Muscle of back (tissue), 11 donors: ENCODE data around the gene PRRT4. TPM values are rescaled to one million over a fixed set of nuclear protein-coding genes. Genes with fewer than 3 reads are reported as not detected.
A peak's percentile ranks its signal among the peaks of the same experiment; 100 is the strongest.

Source experiments
- DNase-seq, 3 donors: peaks; one replicate each; pipeline versions ENCODE4 v3.0.0 to v3.0.0-alpha.2; 2013
- polyA plus RNA-seq, 10 donors: library from polyadenylated mRNA; unstranded; fragments of 120-200 nt; gene quantifications; one replicate each; pipeline ENCODE4 v1.2.1, GENCODE V29; 2013; ENCODE audit not compliant: insufficient read length in 10 of 10

Gene PRRT4
- polyA plus RNA-seq, 10 donors, result 9.3 to 24.4 (median 17.3) TPM

GRCh38 chr7:128396357-128396756 is 34.9 kb upstream of the PRRT4 start:
- no peak for DNase-seq

GRCh38 chr7:128395748-128396147 is 34.3 kb upstream of the PRRT4 start:
- DNase-seq, result no peak

DNA sequence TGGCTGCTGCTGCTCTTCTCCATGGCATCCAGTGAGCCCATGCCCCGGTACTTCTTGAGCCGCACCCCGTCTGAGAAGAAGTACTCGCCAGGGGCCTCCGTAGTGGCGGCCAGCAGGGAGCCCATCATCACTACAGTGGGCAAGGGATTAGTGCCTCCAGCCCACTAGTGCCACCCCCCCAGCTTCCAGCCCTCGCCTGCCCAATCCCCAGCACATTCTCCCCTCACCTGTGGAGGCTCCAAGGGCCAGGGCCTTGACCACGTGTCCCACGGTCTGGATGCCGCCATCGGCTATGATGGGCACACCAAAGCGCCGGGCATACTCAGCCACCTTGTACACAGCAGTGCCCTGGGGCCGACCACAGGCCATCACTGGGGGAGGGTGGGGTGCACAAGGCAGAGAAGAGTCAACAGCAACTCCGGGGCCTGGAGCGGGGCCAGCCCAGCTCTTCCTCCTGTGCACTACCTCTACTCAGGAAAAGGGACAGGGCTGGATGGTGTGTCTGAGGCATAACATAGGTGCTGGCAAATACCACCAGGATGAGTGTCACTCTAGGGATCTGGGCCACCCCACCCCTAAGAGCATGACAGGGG is 33.5 kb upstream of the PRRT4 start:
- no peak for DNase-seq

DNA sequence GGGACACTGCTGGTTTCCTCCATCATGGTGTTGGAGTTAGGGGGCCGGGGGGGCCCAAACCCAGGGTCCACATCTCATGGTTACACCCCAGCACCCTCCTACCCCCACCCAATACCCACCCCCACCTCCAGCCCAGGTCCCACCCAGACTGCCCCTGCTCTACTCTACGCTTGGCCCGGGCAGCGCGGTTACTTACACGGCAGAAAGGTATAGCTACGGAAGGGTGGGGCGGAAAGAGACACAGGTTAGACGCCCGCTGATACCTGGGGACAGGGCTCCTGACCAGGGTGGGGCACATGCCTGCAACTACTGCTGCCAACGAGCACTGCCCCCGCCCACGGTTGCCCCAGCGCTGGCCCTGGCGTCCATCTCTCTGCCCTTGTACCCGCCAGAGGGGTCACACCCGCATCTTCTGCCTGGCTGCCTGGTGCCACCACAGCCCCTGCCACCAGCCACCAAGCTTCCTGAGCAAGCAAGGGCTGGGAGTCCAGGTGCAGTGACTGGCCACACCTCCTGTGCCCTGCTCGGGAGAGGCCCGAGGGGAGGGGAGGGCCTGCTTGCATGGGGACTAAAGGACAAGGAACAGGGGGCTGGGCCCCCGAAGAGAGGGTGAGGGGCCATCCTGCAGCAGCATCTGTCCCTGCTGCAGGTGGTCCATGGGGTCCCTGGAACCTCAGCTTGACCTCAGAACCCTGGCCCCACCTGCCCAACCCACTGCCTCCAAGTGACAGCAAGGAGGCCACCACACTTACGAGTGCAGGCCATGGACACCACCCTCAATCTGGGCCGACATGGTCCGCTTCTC is 32.2 kb upstream of the PRRT4 start:
- DNase-seq, result no peak

DNA sequence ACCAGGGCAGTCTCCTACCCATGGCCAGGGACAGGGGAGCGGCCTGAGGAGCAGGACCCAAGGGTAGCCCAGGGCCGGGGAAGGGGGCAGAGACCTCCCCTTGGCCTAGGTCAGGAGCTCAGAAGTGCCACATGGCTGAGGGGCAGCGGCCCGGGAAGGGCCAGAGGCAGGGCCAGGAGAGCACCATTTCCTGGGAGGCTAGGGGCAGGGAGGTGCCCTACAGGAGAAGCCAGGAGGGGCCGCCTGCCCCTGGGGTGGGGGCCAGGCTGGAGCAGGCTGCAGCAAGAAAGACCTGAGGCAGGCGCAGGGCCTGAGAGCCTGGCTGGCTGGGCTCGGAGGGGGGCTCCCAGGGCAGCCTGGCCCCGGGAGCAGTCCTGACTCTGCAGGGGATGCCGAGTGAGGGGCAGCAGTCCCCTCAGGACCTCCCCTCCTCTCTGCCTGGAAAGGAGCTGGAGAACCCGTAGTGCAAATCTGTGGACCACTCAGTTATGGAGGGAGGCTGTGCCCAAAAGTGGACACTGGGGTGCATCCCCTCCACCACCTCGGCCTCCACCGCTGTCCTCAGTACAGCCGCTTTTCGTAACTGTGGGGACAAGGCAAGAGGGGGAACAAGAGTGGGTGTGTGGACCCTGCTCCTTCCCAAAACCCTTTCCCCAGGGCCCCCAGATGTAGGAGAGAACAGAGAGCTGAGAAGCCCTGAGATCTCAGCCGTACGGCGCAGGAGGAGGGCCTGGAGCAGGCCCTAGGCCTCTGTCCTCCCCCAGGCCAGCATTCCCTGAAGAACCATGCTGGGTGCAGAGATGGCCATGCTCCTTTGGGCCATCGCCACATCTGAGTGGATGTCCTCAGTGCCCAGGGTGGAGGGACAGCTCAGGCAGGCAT is 31.2 kb upstream of the PRRT4 start:
- no peak for DNase-seq

GRCh38 chr7:128391805-128392204 is 30.3 kb upstream of the PRRT4 start:
- DNase-seq, result no peak

DNA sequence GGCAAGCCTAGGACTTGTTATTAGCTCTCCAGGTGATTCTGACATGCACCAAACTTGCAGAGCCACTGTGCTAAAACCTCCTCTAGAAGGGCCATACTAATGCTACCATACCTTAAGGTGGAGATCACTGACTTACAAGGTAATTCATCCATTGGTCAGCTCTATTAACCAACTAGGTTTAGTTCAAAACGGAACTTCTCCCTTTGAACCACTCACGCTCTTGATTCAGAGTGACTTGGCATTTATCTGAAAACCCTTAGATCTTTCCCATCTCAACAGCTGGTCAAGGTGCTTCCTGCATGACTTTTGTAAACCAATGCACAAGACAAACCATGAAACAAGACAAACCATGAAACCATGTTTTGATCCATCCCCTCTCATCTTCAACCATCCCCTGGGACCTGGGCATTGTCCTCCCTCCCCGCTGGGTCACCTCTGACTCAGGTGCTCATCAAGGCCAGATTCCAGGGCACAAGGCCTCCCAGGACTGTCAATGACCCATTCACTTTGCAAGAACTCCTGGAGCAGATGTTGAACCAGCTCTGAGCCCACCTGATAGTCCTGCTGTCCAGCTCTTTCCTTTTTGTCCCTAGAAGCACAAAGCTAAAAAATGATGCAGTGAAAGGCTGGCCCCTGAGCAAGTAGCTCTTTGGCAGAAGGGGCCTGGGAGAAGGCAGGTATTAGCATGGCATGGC is 29.5 kb upstream of the PRRT4 start:
- no peak for DNase-seq

DNA sequence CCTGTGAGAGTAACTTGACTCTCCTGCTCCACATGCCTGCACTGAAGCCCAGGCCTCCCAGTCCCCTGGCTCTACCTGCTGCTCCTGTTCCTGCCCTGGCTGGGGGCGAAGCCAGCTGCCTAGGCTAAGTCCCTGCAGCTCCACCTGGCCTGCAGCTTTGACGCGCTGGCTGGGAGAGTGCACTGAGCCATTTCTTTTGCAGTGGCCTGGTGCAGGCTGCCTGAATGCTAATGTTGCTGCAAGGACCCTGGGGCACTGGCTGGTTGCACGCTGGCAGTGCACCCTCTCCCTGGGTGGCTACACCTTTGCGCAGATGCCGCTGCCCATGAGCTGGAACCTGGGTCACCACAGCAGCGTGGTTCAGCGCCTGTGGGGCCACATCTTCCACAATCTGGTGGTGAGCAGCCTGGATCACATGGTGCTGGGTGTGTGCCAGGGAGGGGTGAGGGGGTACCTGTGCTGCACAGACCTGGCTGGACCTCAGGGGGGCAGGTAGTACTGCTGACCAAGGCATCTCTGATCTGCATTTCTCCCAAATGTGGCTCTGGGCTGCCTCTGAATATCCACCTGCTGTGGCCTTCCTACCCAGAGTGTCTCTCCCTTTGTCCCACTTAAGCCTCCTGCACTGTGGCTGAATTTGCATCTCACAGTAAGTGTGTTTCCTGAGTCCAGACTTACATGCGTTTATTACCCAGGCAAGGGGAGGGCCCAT is 28.3 kb upstream of the PRRT4 start:
- DNase-seq, result no peak

DNA sequence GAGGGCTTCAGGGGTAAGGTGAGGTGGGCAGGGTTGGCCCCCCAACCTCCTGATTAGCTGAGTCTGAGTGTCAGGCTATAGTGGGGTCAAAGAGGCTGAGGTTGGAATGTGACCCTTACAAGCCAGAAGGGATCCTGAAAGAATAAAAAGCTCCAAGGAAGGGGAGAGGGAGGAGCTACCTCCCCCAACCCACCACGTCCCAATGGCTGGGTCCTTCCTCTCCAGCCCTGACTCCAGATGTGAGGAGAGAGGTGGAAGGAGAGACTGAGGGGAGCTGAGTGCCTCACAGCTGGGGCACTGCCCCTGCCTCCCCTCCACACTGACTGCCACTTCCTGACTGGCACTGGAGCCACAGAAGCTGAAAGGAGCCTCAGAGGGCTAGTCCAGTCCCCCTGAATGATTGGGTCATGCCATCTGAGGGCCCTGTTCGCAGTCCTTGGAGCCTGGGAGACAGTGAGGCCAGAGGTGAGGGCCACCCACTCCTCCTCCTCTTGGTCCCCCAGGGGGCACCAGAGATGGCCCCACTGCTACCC is 27.7 kb upstream of the PRRT4 start:
- DNase-seq, result no peak

DNA sequence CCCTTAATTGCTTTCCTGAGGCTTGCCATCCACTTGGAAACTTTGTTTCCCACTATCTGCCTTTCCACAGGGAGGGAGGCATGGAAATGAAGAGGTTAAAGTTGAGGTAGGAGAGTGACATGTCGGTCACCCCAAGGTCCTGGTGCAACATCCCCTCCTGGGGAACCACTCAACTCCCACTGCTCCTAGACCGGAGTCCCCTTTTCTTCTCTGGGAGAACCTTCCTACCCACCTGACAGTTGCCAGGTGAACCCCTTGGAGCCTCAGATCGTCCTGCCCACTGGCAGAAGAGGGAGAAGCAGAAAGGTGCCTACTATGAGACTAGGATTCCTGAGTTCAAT is 26.6 kb upstream of the PRRT4 start:
- no peak for DNase-seq

DNA sequence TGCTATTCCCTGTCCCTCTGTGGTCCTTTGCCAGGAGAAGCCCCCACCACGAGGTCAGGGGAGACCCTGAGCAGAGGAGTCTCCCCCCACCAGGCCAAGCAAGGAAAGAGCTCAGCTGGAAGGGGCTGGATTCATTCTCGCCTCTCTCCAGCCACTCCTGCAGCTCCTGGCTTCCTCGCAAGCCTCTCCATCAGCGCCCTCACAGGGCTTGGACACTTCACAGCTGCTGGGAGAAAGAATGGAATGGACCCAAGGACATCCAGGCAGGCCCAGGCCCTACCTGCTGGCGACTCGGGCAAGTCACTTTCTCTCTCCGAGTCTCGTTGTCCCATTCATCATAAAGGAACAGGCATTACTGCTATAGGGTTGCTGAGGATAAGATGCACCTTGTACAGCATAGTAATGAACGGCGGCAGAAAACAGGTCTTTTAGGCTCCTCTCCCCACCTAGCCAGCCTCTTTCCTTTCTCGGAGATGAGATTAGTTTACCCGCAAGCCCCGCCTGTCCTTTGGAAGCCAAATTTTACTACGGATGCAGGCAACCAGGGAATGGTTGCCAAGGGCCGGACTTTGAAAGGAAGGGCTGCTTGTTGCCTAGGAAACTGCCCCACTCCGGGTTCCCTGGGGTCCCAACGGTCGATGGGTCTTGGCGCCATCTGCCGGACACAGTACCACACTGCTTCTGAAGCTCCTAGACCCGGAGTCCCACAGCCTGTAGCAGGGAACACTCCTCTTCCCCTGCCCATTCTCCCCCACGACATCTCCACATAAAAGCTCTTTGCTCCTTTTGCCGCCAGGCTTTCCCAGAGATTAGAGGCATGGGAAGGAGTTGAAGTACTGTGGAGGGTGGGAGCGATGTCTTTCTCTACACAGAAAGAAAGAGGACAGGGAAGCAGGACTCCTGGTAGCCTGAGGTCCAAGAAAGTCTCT is 26.0 kb upstream of the PRRT4 start:
- DNase-seq, result peak; percentile 70 to 90 (median 86)

DNA sequence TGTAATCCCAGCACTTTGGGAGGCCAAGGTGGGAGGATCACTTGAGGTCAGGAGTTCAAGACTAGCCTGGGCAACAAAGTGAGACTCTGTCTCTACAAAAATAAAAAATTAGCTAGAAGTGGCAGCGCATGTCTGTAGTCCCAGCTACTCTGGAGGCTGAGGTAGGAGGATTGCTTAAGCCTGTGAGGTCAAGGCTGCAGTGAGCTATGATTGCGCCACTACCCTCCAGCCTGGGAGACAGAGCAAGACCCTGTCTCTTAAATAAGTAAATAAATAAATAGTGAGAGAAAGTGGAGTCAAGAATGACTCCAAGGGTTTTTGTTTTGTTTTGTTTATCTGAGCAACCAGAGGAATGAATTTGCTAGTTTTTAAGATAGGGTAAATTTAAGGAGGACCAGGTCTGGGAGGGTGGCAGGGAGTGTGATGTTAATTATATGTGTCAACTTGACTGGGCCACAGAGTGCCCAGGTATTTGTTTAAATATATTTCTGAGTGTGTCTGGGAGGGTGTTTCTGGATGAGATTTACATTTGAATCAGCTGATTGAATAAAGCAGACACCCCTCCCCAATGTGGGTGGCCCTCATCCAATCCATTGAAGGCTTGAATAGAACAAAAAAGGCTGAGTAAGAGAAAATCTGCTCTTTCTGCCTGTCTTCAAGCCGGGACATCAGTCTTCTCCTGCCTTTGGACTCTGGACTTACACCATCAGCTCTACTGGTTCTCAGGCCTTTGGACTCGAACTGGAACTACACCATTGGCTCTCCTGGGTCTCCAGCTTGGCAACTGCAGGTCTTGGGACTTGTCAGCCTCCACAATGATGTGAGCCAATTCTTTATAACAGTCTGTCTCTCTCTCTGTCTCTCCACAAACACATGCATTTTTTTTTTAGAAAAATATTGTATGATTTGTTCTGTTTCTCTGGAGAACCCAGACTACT is 24.8 kb upstream of the PRRT4 start:
- no peak for DNase-seq

DNA sequence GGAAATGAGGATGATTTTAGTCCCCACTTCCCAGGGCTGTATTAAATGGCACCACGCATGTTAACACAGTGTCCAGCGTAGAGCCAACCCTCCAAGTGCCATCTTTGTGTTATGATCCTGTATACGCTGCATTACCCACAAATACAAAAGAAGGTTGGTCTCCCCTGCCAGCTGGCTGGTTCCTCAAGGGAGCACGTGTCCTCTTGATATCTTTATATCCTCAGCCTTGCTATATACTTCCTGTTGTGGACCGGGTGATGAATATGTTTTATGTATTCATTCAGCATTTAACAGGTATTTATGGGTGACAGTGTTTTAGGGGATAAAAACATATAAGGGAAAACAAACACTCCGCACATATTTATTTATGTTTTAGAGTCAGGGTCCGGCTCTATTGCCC is 23.2 kb upstream of the PRRT4 start:
- no peak for DNase-seq

DNA sequence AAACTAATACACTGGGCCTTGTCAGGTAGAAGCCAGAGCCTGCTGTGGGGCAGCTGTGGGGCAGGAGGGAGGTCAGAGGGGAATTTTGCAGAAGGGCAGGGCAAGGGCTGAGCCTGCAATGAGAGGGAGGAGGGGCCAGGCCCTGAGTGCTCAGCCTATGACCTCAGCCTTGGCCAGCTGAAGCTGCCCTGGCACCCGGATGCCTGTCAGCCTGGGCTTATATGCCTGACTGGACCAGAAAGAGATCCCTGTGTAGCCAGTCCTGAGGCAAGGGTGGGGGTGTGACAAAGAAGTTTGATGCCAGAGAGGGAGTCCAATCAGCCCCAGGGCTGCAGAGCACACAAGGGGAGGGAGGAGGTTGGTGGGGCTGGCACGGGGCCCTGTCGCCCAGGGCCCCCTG is 22.3 kb upstream of the PRRT4 start:
- no peak for DNase-seq

DNA sequence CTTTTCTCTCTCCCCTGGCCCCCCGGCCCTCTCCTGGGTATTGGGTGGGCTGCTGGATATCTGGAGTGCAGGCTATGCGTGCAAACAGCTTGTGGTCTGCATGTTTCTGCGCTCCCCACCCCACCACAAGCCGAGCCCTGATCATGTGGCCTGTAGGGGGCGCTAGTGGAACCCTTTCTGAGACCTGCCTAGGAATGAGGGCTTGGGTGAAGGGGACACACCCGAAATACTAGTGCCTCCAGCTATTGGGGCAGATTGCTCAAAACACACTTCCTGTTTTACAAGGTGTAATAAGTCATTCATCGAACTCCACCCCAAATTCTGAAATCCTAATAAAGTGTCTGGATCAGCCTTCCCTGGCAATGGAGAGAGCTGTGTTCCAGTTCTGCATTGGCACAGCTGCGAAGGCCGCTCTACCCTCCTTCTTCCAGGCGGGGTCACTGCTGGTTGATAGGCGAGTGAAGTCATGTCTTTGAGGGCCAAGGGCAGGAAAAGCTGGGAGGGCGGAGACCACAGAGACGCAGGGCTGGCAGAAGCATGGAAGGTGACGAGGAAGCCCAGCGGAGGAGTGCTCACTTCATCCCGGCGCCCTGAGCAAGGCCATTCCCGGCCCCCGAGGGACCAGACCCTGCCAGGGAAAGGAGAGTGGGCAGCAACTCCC is 19.8 kb upstream of the PRRT4 start:
- no peak for DNase-seq

GRCh38 chr7:128380483-128381106 is 19.1 kb upstream of the PRRT4 start:
- no peak for DNase-seq

DNA sequence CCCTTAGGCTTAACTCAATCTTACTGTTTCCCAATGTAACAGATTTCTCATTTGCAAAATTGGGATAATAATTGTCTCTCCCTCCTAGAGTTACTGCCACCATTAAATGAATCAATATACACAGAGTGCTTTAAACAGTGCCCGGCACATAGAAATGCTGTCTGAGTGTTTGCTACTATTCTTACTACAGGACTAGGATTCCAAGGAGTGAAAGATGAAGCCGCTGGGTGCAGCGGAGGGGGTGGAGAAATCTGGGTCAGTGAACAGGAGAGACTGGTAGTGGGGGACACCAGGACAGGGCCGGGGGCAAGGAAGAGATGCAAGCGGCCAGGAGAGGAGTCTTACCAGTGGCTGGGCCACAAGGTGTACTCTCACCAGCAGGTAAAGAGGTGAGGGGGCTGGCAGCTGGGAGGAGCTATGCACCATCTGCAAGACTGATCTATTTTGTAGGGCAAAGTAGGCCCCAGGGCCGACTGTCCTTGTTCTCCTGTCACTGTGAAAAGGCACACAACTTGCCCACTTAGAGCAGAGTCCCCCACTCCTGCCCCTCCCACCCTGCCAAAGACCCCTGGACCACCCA is 18.5 kb upstream of the PRRT4 start:
- no peak for DNase-seq
